ENCODE results near the gene ABCB11.

Gene ABCB11

DNA sequence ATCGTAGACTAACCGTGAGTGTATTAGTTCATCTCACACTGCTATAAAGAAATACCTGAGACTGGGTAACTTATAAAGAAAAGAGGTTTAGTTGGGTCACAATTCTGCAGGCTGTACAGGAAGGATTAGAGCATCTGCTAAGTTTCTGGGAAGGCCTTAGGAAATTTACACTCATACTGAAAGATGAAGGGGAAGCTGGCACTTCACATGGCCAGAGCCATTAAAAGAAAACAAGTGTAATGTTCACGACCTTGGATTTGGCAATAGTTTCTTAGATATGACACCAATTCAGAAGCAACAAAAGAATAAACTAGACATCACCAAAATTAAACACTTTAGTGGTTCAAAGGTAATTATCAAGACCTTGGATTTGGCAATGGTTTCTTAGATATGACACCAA, 23.8 kb downstream of the ABCB11 start:
- no peak for DNase-seq (ENCODE audit: low spot score)

DNA sequence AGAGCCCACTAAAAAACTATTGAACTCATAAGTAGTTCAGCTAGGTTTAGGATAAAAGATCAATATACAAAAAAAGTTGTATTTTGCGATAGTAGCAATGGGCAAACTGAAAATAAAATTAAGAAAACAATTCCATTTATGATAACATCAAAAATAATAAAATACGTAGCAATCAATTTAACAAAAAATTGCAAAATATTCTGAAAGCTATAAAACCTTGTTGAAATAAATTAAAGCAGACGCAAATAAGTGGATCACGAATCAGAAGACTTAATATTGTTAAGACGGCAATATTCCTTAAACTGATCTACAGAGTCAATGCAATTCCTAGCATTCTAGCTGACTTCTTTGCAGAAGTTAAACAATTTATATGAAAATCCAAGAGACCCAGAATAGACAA, 24.5 kb downstream of the ABCB11 start:
- DNase-seq (ENCODE audit: low spot score), result no peak

DNA sequence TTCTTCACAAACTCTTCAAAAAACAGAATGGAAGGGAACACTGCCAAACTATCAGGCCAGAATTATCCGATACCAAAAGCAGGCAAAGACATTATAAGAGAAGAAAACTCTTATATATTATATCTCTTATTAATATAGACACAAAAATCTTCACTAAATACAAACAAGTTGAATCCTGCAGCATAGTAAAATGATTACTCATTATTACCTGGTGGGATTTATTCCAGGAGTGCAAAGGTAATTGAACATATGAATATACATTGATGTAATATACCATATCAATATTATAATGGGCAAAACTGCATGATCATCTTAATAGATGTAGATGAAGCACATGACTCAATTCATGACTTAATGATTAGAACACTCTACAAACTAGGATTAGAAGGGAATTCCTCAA, 25.1 kb downstream of the ABCB11 start:
- no peak for DNase-seq (ENCODE audit: low spot score)

DNA sequence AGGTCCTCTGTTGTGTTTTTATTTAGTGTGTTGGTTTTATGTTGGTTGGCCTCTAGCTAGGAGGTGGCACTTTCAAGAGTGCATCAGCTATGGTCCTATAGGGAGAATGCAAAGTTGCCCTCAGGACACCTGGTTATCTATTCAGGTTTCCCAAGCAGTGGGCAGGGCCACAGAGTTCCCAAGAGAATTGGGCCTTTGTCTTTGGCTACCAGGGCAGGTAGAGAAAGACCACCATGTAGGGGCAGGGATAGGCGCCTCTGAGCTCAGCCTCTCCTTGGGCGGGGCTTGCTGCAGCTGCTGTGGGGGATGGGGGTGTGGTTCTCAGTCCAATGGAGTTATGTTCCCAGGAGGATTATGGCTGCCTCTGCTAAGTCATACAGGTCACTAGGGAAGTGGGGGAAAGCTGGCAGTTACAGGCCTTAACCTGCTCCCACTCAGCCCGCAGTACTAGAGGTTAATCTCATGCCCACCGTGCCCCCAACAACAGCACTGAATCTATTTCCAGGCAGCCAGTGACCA, 26.0 kb downstream of the ABCB11 start:
- no peak for DNase-seq (ENCODE audit: low spot score)

DNA sequence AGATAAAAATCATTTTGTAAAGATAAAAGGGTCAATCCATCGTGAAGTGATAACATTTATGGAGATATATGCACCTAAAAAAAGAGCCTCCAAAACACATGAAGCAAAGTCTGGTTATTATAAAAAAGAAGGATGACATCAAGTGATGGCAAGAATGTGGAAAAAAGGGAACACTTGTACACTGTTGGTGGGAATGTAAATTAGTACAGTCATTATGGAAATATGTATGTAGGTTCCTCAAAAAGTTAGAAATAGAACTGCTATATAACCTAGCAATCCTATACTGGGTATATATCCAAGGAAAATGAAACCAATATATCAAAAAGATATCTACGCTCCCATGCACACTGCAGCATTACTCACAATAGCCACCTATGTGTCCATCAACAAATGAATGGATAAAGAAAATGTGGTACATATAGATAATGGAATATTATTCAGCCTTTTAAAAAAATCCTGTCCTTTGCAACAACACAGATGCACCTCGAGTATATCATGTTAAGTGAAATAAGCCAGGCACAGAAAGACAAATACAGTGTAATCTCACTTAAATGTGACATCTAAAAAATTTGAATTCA, 28.9 kb downstream of the ABCB11 start:
- no peak for DNase-seq (ENCODE audit: low spot score)

DNA sequence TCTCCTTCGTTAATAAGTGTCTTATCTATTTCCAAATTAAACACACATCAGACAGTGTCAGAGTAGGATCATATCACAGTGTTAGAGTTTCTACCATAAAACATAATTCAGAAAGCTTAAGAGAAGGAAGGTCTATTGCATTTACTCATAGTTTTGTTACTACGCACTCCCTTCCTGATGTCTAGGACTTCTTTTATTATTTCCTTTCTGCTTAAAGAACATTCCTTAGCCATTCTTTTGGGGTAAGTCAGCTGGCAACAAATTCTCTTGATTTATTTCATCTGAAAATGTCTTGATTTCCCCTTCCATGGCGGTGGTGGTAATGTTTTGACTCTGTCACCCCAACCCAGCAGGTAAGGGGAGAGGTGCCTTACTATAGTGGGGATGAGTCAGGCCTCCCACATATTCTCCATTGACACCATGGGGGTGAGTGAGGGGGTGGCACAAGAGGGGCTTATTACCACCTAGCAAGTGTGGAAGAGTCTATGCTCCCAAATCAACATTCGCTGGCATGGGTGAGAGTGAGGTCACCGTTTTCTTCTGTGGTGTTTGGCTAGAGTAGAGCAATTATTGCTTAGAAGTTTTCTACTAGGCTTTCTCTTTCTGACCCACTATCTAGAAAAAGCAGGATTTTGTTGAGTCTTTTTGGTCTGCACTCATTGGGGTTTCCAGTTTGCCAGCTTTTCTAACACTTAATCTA, 29.9 kb downstream of the ABCB11 start:
- DNase-seq (ENCODE audit: low spot score), result no peak

DNA sequence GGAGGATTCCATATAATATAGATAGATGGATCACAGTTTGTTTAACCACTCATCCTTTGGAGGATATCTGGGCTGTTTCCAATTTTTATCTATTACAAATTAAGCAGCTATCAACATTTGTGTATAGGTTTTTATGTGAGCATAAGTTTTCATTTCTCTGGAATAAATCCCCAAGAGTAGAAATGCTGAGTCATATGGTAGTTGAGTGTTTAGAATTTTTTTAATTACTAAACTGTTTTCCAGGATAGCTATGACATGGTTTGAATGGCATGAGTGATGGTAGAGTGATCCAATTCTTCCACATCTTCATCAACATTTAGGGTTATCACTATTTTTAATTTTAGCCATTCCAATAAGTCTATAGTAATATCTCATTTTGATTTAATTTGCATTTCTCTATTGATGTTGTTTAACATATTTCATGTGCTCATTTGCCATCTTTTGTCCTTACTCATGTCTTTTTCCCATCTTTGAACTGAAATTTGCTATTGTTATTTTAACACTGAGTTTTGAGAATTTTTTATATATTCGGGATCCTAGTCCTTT, 31.4 kb downstream of the ABCB11 start:
- no peak for DNase-seq (ENCODE audit: low spot score)

DNA sequence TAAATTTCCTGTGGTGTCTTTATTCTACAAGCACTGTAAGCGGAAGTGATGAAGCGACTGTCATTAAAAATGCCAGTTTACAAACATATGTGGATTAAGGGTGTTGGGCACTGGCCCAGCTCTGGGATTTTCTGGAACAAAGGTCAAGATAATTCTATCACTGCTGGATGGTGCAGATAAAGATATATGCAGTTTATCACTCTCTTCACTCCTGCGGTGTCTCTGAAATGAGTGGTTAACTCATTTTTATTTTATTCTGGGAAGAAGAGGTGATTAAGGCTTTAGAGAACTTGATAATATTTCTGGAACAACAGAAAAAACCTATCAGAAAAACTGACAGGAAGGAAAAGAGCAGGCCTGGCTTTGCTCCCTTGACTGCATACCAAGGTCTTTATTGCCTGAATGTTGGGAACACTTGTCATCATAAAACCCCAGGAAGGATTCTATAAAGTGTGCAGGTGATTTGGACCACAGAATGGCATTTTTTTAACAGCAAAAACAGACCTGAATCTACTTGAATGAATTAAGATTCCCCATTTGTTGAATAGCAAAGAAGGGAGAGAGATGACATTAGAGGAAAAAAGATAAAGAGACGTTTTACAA, 32.4 kb downstream of the ABCB11 start:
- no peak for DNase-seq (ENCODE audit: low spot score)

DNA sequence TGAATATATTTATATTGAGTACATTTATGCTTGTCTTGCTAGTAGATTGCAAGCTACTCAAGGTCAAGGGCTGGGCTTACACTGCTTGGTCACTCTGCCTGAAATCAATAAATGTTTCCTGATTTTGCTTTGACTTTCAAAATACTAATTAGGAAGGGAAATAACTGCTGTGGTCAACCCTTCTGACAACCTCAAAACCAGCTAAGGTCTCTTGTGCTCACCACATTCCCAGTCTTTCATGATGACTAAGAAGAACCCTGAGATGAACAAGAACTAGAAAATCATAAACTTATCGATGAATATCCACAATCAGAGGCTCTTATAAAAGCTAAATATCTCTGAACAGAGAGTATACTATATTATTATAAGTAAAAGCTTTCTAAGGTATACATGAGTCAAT, 33.3 kb downstream of the ABCB11 start:
- no peak for DNase-seq (ENCODE audit: low spot score)

DNA sequence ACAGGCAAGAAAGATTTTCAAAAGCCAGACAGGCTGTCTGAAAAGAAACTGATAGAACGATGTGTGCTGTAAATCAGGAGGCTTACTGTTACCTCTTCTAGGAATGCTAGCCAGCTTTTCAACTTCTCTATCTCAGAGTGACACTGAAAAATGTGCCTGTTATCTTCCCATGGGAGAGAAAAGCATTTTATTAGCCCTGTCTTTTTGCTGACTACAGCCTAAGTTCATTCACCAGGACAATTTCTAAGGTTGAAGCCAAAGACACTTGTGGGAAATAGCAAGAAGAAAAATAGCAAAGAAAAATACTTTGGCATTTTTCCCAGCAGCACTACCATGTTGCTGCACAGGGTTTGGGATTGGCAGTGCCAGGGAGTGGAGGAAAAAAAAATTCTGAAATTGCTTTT, 34.0 kb downstream of the ABCB11 start:
- no peak for DNase-seq (ENCODE audit: low spot score)

DNA sequence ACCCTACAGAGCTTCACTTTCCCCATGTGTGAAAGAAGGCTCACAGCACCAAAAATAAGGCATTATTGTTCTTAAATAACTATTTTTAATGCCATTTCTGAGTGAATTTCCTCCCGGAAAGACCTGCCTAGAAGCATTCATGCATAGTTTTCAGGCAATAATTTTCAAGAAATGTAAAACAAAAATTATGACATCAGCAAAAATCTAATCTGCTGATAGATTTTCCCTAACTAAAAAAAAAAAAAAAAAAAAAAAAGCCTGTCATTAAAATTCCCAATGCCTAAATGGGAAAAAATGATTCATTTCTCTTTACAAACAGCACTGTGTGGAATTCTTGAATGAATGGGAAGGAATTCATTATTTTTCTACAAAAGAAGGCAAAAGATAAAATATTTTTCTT, 35.4 kb downstream of the ABCB11 start:
- no peak for DNase-seq (ENCODE audit: low spot score)

DNA sequence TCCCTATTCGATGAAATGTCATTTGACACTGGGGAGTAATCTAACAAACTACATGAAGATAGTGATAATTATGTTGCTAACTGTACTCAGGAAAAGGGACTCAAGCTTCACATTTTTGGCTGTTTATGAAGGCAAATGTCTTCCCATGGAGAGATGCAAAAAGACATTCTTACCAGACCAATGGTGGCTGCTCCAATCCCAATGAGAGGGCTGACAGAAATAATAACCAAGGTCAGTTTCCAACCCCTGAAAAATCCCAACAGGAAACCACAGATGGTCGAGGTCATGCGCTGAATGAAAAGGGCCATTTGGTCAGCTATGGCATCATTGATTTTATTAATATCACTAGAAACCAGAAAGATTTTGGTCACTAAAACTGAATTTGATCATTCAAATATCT, 37.6 kb downstream of the ABCB11 start:
- DNase-seq (ENCODE audit: low spot score), result no peak

DNA sequence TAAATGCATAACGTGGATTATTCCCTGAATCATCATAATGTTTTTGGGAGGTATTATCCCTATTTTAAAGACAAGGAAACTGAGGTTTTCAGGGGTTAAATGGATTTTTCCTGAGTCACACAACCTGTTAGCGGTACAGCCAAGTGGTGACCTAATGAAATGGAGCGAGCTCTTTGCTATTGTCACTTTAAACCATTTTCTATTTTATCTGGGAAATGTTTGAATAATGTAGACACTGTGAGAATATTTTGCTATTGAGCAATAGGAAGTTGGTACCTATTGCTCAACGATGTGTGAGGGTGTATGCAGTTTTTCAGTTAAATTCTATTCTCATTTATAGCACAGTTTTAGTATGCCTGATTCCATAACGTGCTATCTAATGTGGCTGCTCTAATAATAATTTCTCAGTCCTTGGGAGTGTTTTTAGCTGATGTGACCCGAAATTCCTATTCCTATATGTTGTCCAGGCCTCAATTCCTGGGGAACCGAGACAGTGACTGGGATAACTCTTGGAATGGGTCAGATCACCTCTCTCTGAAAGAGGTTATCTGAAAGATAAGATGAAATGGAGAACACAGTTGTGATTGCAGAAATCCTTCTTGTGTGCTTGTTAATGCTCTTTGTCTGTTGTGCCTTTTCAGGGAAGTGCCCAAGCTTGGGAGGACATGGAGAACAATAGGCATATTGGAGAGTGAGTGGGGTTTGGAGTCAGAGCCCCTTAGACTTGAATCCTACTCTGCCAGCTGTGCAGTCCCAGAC, 38.4 kb downstream of the ABCB11 start:
- no peak for DNase-seq (ENCODE audit: low spot score)

DNA sequence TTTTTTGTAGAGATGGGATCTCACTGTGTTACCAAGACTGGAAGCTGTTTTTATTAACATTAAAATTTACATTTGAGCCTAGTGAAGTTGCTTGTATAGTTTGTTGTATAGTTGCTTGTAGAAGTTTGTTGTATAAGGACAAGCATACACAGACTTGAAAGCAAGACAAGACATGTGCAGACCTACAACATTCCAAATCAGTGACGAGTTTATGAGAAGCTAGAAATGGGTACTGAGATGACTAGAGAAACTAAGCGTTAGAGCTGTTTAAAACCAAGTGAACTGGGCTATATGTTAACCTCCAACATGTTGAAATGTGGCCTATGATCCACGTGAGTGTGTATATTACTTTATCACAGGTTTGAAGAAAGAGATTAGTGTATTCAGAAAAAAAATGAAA, 39.1 kb downstream of the ABCB11 start:
- no peak for DNase-seq (ENCODE audit: low spot score)

DNA sequence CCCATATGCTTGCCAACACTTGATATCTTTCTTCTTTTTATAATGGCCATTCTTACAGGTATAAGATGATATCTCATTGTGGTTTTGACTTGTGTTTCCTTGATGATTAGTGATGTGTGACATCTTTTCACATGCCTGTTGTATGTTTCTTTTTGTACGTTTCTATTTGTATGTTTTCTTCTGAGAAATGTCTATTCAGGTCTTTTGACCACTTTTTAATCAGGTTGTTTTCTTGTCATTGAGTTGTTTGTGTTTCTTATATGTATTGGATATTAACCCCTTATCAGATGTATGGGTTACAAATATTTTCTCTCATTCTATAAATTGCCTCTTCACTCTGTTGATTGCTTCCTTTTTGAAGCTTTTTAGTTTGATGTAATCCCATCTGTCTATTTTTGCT, 42.4 kb downstream of the ABCB11 start:
- DNase-seq (ENCODE audit: low spot score), result no peak

DNA sequence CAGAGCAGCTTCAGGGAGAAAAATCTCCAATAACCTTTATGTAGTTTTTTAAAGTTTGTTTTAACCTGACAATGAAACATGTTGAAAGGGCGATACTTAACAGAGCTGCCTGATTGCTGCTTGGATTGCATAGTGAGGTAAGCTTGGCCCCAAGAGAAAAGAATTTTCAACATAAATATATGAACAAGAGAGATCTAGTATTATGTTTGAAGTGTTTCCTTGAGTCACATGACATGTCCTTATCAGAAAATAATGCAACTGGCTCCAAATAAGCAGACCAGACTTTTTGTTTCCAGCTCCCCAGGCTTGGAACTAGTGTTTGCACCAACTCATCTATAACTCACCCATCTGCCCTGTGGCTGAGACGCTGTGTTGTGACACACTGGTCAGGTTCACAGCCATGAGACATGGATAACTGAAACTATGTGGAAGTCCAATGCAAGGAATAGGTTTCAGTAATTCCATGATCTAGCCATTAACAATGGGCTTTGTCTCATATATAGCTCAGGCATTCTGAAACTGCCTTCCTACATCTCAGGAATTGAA, 44.7 kb downstream of the ABCB11 start:
- DNase-seq (ENCODE audit: low spot score), result no peak

DNA sequence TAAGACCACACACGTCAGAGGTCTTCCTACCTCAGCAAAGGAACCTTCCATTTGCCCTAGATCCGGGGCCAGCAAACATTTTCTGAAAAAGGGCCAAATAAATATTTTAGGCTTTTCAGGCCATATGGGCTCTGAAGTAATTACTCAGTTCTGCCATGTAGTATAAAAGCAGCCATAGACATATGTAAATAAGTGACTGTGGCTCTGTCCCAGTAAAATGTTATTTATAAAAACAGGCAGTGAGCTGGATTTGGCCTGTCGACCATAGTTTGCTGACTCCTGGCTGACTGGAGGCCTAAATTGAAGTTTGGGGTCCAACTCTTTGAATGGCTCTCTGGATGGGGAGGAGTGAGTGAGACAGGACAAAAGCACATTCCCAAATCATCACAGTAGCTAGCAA, 49.5 kb downstream of the ABCB11 start:
- DNase-seq (ENCODE audit: low spot score), result no peak

DNA sequence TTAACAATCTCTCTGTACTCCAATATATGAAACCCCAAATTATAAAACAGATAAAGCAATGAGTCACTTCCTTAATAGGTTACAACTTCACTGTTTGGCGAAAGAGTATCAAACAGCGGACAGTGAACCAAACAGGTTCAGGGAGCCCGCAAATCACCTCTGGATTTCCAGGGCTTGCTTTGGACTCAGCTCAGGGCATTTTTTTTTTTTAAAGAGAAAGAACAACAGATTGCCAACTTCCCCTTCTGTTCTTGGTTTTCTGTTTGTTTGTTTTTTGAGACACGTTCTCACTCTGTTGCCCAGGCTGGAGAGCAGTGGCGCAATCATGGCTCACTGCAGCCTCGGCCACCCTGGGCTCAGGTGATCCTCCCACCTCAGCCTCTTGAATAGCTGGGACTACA, 52.7 kb downstream of the ABCB11 start:
- no peak for DNase-seq (ENCODE audit: low spot score)

DNA sequence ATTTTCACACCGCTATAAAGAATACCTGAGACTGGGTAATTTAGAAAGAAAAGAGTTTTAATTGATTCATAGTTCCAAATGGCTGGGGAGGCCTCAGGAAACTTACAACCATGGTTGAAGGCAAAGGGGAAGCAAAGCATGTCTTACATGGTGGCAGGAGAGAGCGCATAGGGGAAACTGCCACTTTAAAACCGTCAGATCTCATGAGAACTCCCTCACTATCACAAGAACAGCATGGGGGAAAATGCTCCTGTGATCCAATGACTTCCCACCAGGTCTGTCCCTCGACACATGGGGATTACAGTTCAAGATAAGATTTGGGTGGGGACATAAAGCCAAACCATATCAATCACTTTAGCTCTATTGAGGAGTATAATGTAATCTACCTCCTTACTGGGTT, 53.5 kb downstream of the ABCB11 start:
- no peak for DNase-seq (ENCODE audit: low spot score)

DNA sequence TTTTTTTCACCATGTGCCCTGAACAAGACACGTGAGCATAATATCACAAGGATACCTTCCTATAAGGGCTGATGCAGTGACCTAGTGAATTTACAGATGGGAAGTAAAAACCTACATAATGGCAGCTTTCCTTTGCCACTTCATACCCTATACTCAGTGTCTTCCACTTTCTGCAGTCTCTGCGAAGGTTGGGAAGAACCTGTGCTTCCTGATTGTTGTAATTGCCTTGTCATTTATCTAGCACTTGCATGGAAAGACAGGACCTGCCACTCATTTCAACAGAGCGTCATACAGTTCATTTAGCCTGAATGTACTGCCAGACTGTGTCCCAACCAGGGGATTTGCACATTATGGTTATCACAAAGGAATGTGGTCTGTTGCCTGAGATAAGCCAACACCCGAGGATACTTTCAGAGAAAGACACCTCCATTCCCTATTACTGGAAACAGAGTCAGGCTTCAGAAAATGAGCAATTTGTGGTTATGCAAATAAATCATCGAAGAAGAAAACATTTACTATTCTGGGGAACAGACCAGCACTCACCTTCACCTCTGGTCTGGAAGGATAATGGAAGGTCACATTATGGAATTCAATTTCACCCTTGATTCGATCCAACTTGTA, 55.0 kb downstream of the ABCB11 start:
- no peak for DNase-seq (ENCODE audit: low spot score)

DNA sequence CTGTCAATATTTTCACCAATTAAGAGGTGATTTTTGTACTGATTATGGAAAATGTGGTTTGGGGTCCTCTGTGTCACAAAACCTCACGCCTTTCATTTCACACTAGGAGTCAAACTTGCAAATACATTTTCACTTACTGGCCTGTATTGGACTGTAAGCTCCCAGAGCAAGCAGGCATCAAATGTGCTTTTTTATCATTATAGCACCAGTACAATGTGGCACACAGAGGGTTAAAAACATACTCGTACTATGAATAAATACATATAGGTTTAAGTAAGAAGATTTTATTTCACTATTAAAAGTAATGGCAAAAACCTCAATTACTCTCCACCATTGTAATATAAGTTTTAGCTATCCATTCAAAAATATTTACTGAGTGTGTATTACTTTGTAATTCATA, 56.7 kb downstream of the ABCB11 start:
- no peak for DNase-seq (ENCODE audit: low spot score)

DNA sequence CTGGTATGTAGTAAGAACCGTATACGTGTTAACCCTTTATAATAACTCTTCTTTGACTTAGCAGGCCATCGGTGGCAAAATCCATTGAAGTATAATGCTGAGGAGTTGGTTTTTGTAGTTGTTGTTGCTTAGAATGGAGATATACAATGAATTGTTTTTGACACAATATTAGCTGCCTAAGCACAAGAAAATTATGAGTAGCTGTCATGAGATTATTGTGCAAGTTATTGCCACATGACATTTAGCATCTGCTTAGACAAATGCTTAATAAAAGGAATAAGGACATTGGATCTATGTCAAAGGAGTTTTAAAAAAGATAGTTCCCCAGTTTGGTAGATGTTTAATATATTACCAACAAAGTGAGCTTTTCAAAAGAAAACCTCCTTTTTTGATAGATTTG, 59.9 kb downstream of the ABCB11 start:
- no peak for DNase-seq (ENCODE audit: low spot score)
